Measurements from ENCODE around the gene COPB2.

Gene COPB2

GRCh38 chr3:139358841-139359562 lies 30.4 kb downstream of the COPB2 start:
- in situ Hi-C loops (cut with HindIII; ENCODE audit: low sequenced_read_pairs): no loop called here
- H3K4me3 ChIP-seq (ENCODE audit: low read depth, low read length): no peak overlapping the region
- no peak for TF ChIP-seq CTCF (IDR thresholded peaks at IDR 0.05; ENCODE audit: low read depth, low read length, missing control alignments)
- DNase-seq (ENCODE audit: low read depth): no peak

- no peak for DNase-seq (ENCODE audit: low read depth)
- no peak for TF ChIP-seq CTCF (IDR thresholded peaks at IDR 0.05; ENCODE audit: low read depth, low read length, missing control alignments)
- in situ Hi-C loops (cut with HindIII; ENCODE audit: low sequenced_read_pairs): no loop called here
- no peak overlapping the region for H3K4me3 ChIP-seq (ENCODE audit: low read depth, low read length)
Observed at GRCh38 chr3:139357899-139358298, 31.5 kb downstream of the COPB2 start.

- DNase-seq (ENCODE audit: low read depth): no peak
- in situ Hi-C loops (cut with HindIII; ENCODE audit: low sequenced_read_pairs): no loop called here
- H3K4me3 ChIP-seq (ENCODE audit: low read depth, low read length): no peak overlapping the region
- TF ChIP-seq CTCF (IDR thresholded peaks at IDR 0.05; ENCODE audit: low read depth, low read length, missing control alignments): no peak
Observed at GRCh38 chr3:139355891-139356290, 33.6 kb downstream of the COPB2 start.

GRCh38 chr3:139355476-139355875 lies 34.0 kb downstream of the COPB2 start:
- DNase-seq (ENCODE audit: low read depth): no peak
- in situ Hi-C loops (cut with HindIII; ENCODE audit: low sequenced_read_pairs): no loop called here
- no peak overlapping the region for H3K4me3 ChIP-seq (ENCODE audit: low read depth, low read length)
- no peak for TF ChIP-seq CTCF (IDR thresholded peaks at IDR 0.05; ENCODE audit: low read depth, low read length, missing control alignments)

- no peak for DNase-seq (ENCODE audit: low read depth)
- in situ Hi-C loops (cut with HindIII; ENCODE audit: low sequenced_read_pairs): no loop called here
- no peak for TF ChIP-seq CTCF (IDR thresholded peaks at IDR 0.05; ENCODE audit: low read depth, low read length, missing control alignments)
- no peak overlapping the region for H3K4me3 ChIP-seq (ENCODE audit: low read depth, low read length)
Observed at GRCh38 chr3:139354661-139355060, 34.8 kb downstream of the COPB2 start.

GRCh38 chr3:139353920-139354556 lies 35.4 kb downstream of the COPB2 start:
- in situ Hi-C loops (cut with HindIII; ENCODE audit: low sequenced_read_pairs): no loop called here
- TF ChIP-seq CTCF (IDR thresholded peaks at IDR 0.05; ENCODE audit: low read depth, low read length, missing control alignments): peak; percentile 90
- peak; percentile 22 for DNase-seq (ENCODE audit: low read depth)

More at GRCh38 chr3:139353920-139354556, 35.4 kb downstream of the COPB2 start:
- H3K4me3 ChIP-seq (ENCODE audit: low read depth, low read length): no peak overlapping the region

All from astrocyte of the cerebellum (primary cell).